ENCODE data around the gene TAF1B.

The TAF1B gene

GRCh38 chr2:9808334-9809063 is 34.8 kb upstream of the TAF1B start:
- no peak for DNase-seq (ENCODE audit: low spot score)

GRCh38 chr2:9809064-9809356 is 34.3 kb upstream of the TAF1B start:
- DNase-seq (ENCODE audit: low spot score), result no peak

DNA sequence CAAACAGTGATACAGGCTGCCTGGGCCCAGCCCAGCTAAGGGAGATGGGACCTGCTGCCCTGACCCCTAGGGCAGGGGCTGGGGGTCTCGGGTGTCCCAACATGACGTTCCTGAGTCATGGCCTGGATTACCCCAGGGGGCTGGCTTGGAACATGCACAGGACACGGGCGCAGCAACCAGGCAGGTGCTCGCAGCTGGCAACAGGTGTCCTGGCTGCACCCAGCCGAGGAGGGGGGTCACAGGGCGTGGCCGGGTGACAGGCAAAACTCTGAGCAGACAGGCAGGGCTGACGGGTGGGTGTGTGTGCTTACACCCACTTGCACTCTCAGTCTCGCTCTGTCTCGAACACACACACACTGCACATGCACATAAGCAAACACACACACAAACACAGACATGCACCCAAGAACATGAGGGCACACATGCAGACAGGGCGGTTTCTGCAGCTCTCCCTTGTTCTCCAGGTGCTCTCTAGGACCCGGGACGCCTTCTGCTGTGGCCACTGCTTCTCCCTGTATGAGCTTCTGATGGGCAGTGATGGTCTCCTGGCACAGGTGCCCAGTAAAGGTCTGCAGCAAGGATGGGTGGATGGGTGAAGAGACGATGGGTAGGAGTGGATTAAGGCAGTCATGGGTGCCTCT is 33.7 kb upstream of the TAF1B start:
- no peak for DNase-seq (ENCODE audit: low spot score)

DNA sequence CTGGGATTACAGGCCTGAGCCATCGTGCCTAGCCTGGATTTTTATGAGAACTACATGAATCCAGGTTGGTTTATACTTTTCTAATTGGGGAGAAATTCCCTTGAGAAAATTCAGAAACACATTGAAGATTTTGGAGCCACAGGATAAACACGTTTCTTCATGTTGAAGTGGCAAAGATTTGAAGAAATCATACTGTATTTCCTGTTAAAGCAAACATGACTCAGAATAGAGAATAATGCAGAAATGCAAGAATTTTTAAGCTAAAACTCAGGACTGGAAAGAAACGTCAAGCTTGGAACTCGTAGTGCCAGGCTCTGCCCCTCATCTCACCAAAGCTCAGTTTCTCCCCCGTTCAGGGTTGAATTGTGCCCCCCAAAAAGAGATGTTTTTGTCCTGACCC is 32.1 kb upstream of the TAF1B start:
- no peak for DNase-seq (ENCODE audit: low spot score)

GRCh38 chr2:9811679-9812511 is 31.4 kb upstream of the TAF1B start:
- no peak for DNase-seq (ENCODE audit: low spot score)

DNA sequence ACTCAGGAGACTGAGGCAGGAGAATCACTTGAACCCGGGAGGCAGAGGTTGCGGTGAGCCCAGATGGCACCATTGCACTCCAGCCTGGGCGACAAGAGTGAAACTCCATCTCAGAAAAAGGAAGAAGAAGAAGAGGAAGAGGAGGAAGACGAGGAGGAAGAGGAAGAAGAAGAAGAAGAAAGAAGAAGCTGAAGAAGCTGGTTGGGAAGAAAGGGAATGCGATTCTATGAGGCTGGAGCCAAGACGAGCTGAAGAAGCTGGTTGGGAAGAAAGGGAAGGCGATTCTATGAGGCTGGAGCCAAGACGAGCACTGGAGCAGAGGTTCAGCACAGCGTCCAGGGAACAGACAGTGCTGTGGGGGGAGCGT is 30.3 kb upstream of the TAF1B start:
- DNase-seq (ENCODE audit: low spot score), result no peak

GRCh38 chr2:9813312-9814128 is 29.8 kb upstream of the TAF1B start:
- peak; percentile 63 for DNase-seq (ENCODE audit: low spot score)

GRCh38 chr2:9814129-9814868 is 29.0 kb upstream of the TAF1B start:
- DNase-seq (ENCODE audit: low spot score), result no peak

- DNase-seq (ENCODE audit: low spot score), result no peak
These were observed 28.2 kb upstream of the TAF1B start for GRCh38 chr2:9815076-9815475.

- DNase-seq (ENCODE audit: low spot score), result no peak
These were observed 27.4 kb upstream of the TAF1B start for GRCh38 chr2:9815844-9816279.

- DNase-seq (ENCODE audit: low spot score), result no peak
These were observed 25.2 kb upstream of the TAF1B start for GRCh38 chr2:9818097-9818496.

DNA sequence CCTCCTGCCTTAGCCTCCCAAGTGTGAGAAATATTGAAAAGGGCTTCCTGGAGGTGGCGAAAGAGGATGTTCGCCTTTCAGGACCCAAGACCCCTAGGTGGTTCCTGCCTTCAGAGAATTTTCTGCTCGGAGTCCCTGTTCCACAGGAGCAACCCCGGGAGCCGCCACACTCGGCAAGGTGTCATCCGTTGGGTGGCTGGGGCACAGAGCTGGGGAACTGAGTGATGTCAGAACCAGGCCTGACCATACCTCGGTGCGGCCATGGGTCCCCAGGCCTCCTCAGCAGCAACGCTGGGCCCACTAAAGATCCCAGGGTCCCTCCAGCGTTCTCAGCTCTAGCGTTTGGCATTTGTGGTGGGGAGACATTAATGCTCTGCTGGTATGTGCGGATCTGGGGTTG is 23.7 kb upstream of the TAF1B start:
- DNase-seq (ENCODE audit: low spot score), result no peak

DNA sequence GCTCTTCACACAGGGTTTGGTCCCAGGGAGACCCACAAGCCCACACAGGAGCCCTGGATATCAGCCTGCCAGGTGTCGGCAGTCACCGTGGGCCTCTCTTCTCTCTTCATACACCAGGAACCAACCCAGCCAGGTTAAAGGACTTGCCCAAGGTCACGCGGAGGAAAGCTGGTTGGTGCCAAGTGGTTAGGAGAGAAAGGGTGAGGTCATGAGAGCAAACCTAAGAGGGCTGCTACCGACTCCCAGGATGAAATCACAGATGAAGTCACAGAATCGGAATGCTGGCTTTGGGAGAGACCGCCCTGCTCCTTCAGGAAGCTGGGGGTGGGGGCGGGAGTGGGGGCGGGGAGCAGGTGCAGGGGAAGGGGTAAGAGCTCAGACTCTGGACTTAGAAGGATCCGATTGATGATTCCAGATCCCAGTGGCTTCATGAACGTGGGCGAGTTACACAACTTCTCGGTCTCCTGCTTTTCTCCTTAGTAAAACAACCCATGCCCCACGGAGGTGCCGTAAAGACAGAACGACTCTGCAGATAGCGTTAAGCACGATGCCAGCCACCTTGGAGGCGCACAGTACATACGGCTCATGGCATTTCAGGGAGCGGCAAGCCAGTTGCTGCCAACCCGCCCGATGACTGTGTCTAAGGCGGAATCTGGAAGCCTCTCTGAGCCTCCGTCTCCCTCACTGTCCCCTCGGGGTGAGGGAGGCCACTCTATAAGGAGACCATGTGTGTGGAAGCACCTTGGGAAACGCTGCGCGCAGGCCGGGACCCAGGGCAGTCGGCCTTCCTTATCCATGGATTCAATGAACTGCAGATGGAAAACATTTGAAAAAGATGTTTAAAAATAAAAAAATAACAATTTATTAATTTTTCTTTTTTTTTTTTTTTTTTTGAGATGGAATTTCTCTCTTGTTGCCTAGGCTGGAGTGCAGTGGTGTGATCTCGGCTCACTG is 23.0 kb upstream of the TAF1B start:
- DNase-seq (ENCODE audit: low spot score), result no peak

DNA sequence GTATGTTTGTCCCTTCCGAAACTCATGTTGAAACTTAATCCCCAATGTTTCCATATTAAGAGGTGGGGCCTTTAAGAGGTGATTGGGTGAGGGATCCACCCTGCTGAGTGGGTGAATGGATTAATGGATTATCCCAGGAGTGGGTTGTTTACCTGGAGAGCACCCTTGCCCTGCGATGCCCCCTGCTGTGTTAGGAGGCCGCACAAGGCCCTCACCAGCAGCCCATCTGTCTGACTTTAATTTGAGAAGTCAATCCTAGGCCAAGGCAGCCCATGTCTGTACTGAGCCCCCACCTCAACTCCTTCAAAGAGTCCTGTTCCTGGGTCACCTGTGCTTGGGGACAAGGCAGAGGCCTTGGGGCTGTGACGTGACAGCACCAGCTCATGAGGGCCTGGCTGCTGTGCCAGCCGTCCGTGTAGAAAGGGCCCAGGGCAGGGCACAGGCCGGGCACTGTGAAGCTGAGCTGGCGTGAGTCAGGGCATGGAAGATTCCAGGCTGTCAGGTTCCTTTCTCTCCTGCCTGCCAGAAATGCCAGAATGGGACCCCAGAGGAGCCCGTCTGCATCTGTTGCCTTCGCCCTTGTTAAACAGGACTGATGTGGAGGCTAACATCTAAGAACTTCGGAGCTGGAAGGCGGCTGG is 21.3 kb upstream of the TAF1B start:
- no peak for DNase-seq (ENCODE audit: low spot score)

GRCh38 chr2:9824441-9824840 is 18.8 kb upstream of the TAF1B start:
- DNase-seq (ENCODE audit: low spot score), result no peak

- no peak for DNase-seq (ENCODE audit: low spot score)
These were observed 18.1 kb upstream of the TAF1B start for GRCh38 chr2:9824956-9825720.

DNA sequence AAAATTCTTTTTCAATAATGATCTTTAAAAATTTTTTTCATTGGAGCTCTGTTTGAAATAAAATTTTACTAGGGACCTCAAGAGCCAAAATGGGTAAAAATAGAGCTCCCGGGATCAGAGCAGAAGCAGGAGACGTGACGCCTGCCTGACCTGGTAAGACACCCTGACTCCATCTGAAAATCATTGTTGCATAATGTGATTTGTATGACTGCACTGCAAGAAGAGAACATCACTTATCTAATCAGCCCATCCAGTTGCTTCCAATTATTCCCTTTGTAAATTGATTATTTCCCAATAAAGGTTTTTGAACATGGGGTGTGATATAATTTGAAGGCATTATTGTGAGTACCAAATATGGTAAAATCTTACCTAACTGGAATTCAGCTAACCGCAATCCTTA is 17.1 kb upstream of the TAF1B start:
- no peak for DNase-seq (ENCODE audit: low spot score)

DNA sequence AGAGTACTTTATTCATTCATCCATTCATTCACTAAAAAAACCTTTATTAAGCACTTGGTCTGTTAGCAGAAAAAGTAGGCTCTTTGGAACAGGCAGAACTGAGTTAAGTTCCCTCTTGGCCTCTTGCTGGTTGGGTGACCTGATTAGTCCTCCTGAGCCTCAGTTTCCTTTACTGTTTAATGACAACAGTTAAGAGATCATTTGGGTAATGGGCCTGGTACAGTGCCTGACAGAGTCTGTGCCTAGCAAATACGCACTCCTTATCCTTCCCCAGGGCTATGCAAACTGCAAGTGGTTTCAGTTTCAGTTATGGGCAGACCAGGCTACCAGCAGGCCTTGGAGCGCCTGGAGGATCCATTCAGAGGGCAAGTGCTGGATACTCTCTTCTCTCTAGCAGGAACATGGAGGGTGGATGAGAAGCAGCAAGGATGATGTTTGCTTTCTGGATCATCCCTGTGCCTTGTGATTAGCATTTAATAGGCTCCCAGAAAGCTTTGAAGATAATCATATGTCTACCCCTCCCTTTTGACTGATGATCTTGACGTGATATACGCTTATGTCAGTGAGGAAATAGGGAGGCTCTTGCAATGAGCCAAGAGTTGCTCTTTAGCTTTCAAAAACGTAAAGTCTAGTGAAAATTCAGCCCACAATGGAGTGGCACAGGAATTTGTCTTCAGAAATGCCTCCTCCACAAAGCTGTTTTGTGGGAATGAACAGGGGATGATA is 12.4 kb upstream of the TAF1B start:
- peak; percentile 11 for DNase-seq (ENCODE audit: low spot score)

DNA sequence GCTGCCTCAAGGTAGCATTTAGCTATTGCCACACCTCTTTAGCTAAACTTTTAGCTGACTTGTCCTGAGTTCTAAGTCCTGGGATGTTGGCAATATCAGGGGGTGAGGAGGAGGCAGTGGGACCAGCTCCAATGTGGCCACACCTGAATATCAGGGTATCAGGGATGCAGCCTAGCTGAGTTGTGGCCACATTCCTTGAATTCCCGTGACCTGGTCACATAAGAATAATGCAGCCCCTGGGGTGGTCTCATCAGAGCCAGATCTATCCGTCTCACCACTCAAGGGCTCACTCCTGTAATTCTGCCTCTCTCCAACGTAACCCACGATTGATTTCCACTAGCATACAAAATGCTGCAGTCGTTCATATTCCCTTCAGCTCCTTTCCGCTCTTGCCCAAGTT is 11.6 kb upstream of the TAF1B start:
- no peak for DNase-seq (ENCODE audit: low spot score)
